Measurements from ENCODE around the gene DPEP1. TPM values are rescaled to one million over a fixed set of nuclear protein-coding genes. Genes with fewer than 3 reads are reported as not detected.

Gene DPEP1
- total and polyA plus RNA-seq, 10 donors = 0.33 to 39.5 (median 2.0) TPM

GRCh38 chr16:89600427-89600826 is 13.0 kb upstream of the DPEP1 start:
- TF ChIP-seq CTCF (IDR thresholded peaks at IDR 0.05 in 8 of 11, conservative IDR thresholded peaks at IDR 0.05 in 3 of 11) (no peak), POLR2A (IDR thresholded peaks at IDR 0.05) (no peak), POLR2AphosphoS5 (IDR thresholded peaks at IDR 0.05) (no peak)
- 78 to 91% (median 85%) methylated on average over 10 to 12 of the region's 12 CpGs for WGBS, 5 donors
- peaks cover 0 to 26% (median 6%) of the 10 kb centered on the region in 7 donors for H3K27me3 ChIP-seq (replicated peaks in 1 of 7)
- intact Hi-C loops (cut with DNase I; ENCODE audit: low total_unique reads) = no loop called here
- H3K36me3 ChIP-seq = no peaks in the 10 kb centered on the region
- H3K4me3 ChIP-seq = no peak overlapping the region
- H3K27ac ChIP-seq = no peak overlapping the region
- H3K9me3 ChIP-seq = no peaks in the 10 kb centered on the region
- DNase-seq = no peak
- H3K4me1 ChIP-seq = peaks cover 0 to 15% (median 14%) of the 10 kb centered on the region in 6 donors

GRCh38 chr16:89600956-89601355 is 12.5 kb upstream of the DPEP1 start:
- Histone ChIP-seq H3K4me1 (peaks cover 0 to 15% (median 14%) of the 10 kb centered on the region in 6 donors), H3K27me3 (replicated peaks in 1 of 7) (peaks cover 0 to 26% (median 6%) of the 10 kb centered on the region in 7 donors), H3K27ac (no peak overlapping the region), H3K4me3 (no peak overlapping the region), H3K9me3 (no peaks in the 10 kb centered on the region), H3K36me3 (no peaks in the 10 kb centered on the region)
- no peak for DNase-seq
- TF ChIP-seq POLR2A (IDR thresholded peaks at IDR 0.05) (no peak), POLR2AphosphoS5 (IDR thresholded peaks at IDR 0.05) (no peak), CTCF (IDR thresholded peaks at IDR 0.05 in 8 of 11, conservative IDR thresholded peaks at IDR 0.05 in 3 of 11) (no peak)
- WGBS, 5 donors = 80 to 89% (median 87%) methylated on average over 8 of the region's 8 CpGs
- intact Hi-C loops (cut with DNase I; ENCODE audit: low total_unique reads) = no loop called here

GRCh38 chr16:89601906-89602272 is 11.6 kb upstream of the DPEP1 start:
- peaks cover 0 to 15% (median 14%) of the 10 kb centered on the region in 6 donors for H3K4me1 ChIP-seq
- no peak for DNase-seq
- no peaks in the 10 kb centered on the region for H3K9me3 ChIP-seq
- peaks cover 0 to 26% (median 6%) of the 10 kb centered on the region in 7 donors for H3K27me3 ChIP-seq (replicated peaks in 1 of 7)
- no peak overlapping the region for H3K27ac ChIP-seq
- no peaks in the 10 kb centered on the region for H3K36me3 ChIP-seq
- no peak for TF ChIP-seq POLR2AphosphoS5 (IDR thresholded peaks at IDR 0.05)
- no peak for TF ChIP-seq CTCF (IDR thresholded peaks at IDR 0.05 in 8 of 11, conservative IDR thresholded peaks at IDR 0.05 in 3 of 11)
- TF ChIP-seq POLR2A (IDR thresholded peaks at IDR 0.05) = no peak
- intact Hi-C loops (cut with DNase I; ENCODE audit: low total_unique reads) = no loop called here
- 51 to 71% (median 66%) methylated on average over 16 to 22 of the region's 22 CpGs for WGBS, 5 donors
- H3K4me3 ChIP-seq = no peak overlapping the region

- H3K36me3 ChIP-seq = no peaks in the 10 kb centered on the region
- TF ChIP-seq CTCF (IDR thresholded peaks at IDR 0.05 in 8 of 11, conservative IDR thresholded peaks at IDR 0.05 in 3 of 11) = no peak
- no peak for TF ChIP-seq POLR2A (IDR thresholded peaks at IDR 0.05)
- peak in 1 of 3 donors; percentile 33 for TF ChIP-seq POLR2AphosphoS5 (IDR thresholded peaks at IDR 0.05)
- WGBS, 5 donors = 2 to 5% (median 3%) methylated on average over 7 to 22 of the region's 22 CpGs
- DNase-seq = no peak
- peaks cover 0 to 26% (median 6%) of the 10 kb centered on the region in 7 donors for H3K27me3 ChIP-seq (replicated peaks in 1 of 7)
- intact Hi-C loops (cut with DNase I; ENCODE audit: low total_unique reads) = no loop called here
- H3K4me1 ChIP-seq = peaks cover 0 to 15% (median 14%) of the 10 kb centered on the region in 6 donors
- H3K9me3 ChIP-seq = no peaks in the 10 kb centered on the region
- H3K27ac ChIP-seq = no peak overlapping the region
- H3K4me3 ChIP-seq = peak overlapping the region in 1 of 8 donors; percentile 29
These were observed 11.0 kb upstream of the DPEP1 start for GRCh38 chr16:89602273-89602951.

Measured in spleen (tissue), 11 donors.